ENCODE results near the gene ZNF513.

Gene ZNF513

GRCh38 chr2:27390822-27391679, 10.5 kb upstream of the ZNF513 start:
- DNase-seq (ENCODE audit: insufficient read length, low spot score) = no peak
- no peak for FAIRE-seq

- FAIRE-seq (no peak), DNase-seq (ENCODE audit: insufficient read length, low spot score) (no peak)
Measured at GRCh38 chr2:27381577-27382181, 1.1 kb upstream of the ZNF513 start.

GRCh38 chr2:27379836-27380625, 503 bp downstream of the ZNF513 start:
- peak; percentile 29 for DNase-seq (ENCODE audit: insufficient read length, low spot score)
- no peak for FAIRE-seq

- DNase-seq (ENCODE audit: insufficient read length, low spot score) (no peak), FAIRE-seq (no peak)
Measured at GRCh38 chr2:27379383-27379835, 1.1 kb downstream of the ZNF513 start.

- DNase-seq (ENCODE audit: insufficient read length, low spot score) (no peak), FAIRE-seq (no peak)
Measured at GRCh38 chr2:27378809-27379290, 1.7 kb downstream of the ZNF513 start.

- FAIRE-seq (no peak), DNase-seq (ENCODE audit: insufficient read length, low spot score) (no peak)
Measured at GRCh38 chr2:27378096-27378808, 2.3 kb downstream of the ZNF513 start.

GRCh38 chr2:27377618-27378095, 2.9 kb downstream of the ZNF513 start:
- no peak for FAIRE-seq
- DNase-seq (ENCODE audit: insufficient read length, low spot score) = no peak

- FAIRE-seq (no peak), DNase-seq (ENCODE audit: insufficient read length, low spot score) (no peak)
Measured at GRCh38 chr2:27376866-27377617, 3.5 kb downstream of the ZNF513 start.

GRCh38 chr2:27376151-27376865, 4.2 kb downstream of the ZNF513 start:
- DNase-seq (ENCODE audit: insufficient read length, low spot score) (no peak), FAIRE-seq (no peak)

- DNase-seq (ENCODE audit: insufficient read length, low spot score) = no peak
- FAIRE-seq = no peak
Measured at GRCh38 chr2:27375513-27376099, 4.9 kb downstream of the ZNF513 start.

- FAIRE-seq (no peak), DNase-seq (ENCODE audit: insufficient read length, low spot score) (no peak)
Measured at GRCh38 chr2:27373567-27373966, 7.0 kb downstream of the ZNF513 start.

GRCh38 chr2:27372937-27373336, 7.6 kb downstream of the ZNF513 start:
- no peak for DNase-seq (ENCODE audit: insufficient read length, low spot score)
- no peak for FAIRE-seq

- no peak for DNase-seq (ENCODE audit: insufficient read length, low spot score)
- no peak for FAIRE-seq
Measured at GRCh38 chr2:27370816-27371620, 9.5 kb downstream of the ZNF513 start.

GRCh38 chr2:27370026-27370815, 10.3 kb downstream of the ZNF513 start, which contains the start of the genes EIF2B4 and SNX17:
EIF2B4 (minus strand) TSS chr2:27370338; CDS start chr2:27370314, 24 bp downstream.
SNX17 (plus strand) TSS chr2:27370616; CDS start chr2:27370744, 128 bp downstream.
- DNase-seq (ENCODE audit: insufficient read length, low spot score) (peak; percentile 98), FAIRE-seq (peak; percentile 98)

GRCh38 chr2:27369471-27370025, 11.0 kb downstream of the ZNF513 start:
- FAIRE-seq = no peak
- DNase-seq (ENCODE audit: insufficient read length, low spot score) = peak; percentile 68

GRCh38 chr2:27363933-27364332, 16.6 kb downstream of the ZNF513 start:
- DNase-seq (ENCODE audit: insufficient read length, low spot score) (no peak), FAIRE-seq (no peak)

Measured in HTR-8/SVneo (cell line).